NCI-H748 (cell line): ENCODE results near the gene HAND2.

Experiments used
- DNase-seq: peaks from one replicate; lab custom pipeline; 2025; ENCODE audit not compliant: unreplicated experiment; lab: John Stamatoyannopoulos, UW

Gene HAND2

GRCh38 chr4:173478913-173479283 is 51.1 kb downstream of the HAND2 start:
- DNase-seq: no peak

- DNase-seq: no peak
Measured at GRCh38 chr4:173478201-173478912, 51.7 kb downstream of the HAND2 start.

GRCh38 chr4:173477016-173477415 is 53.0 kb downstream of the HAND2 start:
- DNase-seq: no peak
